Adrenal gland (tissue), 12 donors: ENCODE results near the gene DDX59. TPM values are rescaled to one million over a fixed set of nuclear protein-coding genes. Genes with fewer than 3 reads are reported as not detected.

Experiments
- DNase-seq, 7 donors: peaks; one replicate each; pipeline ENCODE4 v3.0.0-alpha.2; 2019 to 2020
- H3K27ac ChIP-seq, 5 donors: fragments of 200-600 bp; sonication (generic) in 4 of 5; 1 replicate in 3 of 5; 2 replicates in 2 of 5; pipeline versions ENCODE4 v1.5.1 to v1.8.0; 2016 to 2020; ENCODE audit warnings: mild to moderate bottlenecking in 1 of 5
- H3K27me3 ChIP-seq: fragments of 200-600 bp; 2 replicates; pipeline ENCODE4 v1.8.0; 2021
- H3K36me3 ChIP-seq, 2 donors: fragments of 200-600 bp; replicated peaks in 1 of 2; 1 replicate in 1 of 2; 2 replicates in 1 of 2; pipeline versions ENCODE4 v1.5.1 to v1.8.0; 2018 to 2022
- H3K4me1 ChIP-seq, 2 donors: fragments of 200-600 bp; replicated peaks in 1 of 2; 1 replicate in 1 of 2; 2 replicates in 1 of 2; pipeline versions ENCODE4 v1.5.1 to v1.8.0; 2018 to 2021
- H3K4me3 ChIP-seq, 4 donors: fragments of 200-600 bp; sonication (generic) in 3 of 4; one replicate each; pipeline ENCODE4 v1.5.1; 2016 to 2018
- H3K9me3 ChIP-seq, 3 donors: fragments of 200-600 bp; sonication (generic) in 1 of 3; replicated peaks in 1 of 3; 1 replicate in 2 of 3; 2 replicates in 1 of 3; pipeline versions ENCODE4 v1.5.1 to v1.8.0; 2016 to 2021
- POLR2A ChIP-seq, 2 donors: fragments of 450-650 bp; IDR thresholded peaks; one replicate each; pipeline ENCODE4 v1.6.1; 2017; ENCODE audit warnings: antibody characterized with exemption in 2 of 2, mild to moderate bottlenecking in 2 of 2, moderate library complexity in 1 of 2
- WGBS, 4 donors: extraction: QIAGEN DNeasy Blood & Tissue Kit in 2 of 4; methylation state at CpG; one replicate each; pipeline versions ENCODE4 v1.1.5 to v1.1.7; 2013 to 2017; 5-methylcytosine and 5-hydroxymethylcytosine counted together
- intact Hi-C, 2 donors: fragments of 100-400 bp; cut with DNase I; formaldehyde crosslinking; loops; one replicate each; pipeline versions ENCODE4 v1.14.1 to v1.15.0; 2022 to 2023
- polyA plus RNA-seq, 3 donors: library from polyadenylated mRNA; stranded (reverse); fragments of 200-250 nt in 2 of 3; fragments of 350-450 nt in 1 of 3; fragmentation: Illumina TruSeq in 1 of 3; extraction: RNeasy Lipid Tissue Mini Kit (QIAGEN cat#74804) in 1 of 3; gene quantifications; one replicate each; pipeline ENCODE4 v1.2.3, GENCODE V29; 2013 to 2014
- total RNA-seq, 9 donors: library from RNA; depleted of rRNA in 4 of 9; stranded (reverse); fragments of >200 nt in 4 of 9; fragments of 120-200 nt in 1 of 9; fragmentation: NEBNext Ultra II Directional in 1 of 9; extraction: Animal tissue kit (Norgen Biotek cat#: 25700) in 1 of 9; gene quantifications; one replicate each; pipeline versions ENCODE4 v1.1.0 to v1.2.4, GENCODE V29; 2013 to 2023
- TF ChIP-seq, protein P1 (sequence below), 6 experiments: fragments of 450-650 bp in 4 of 6; fragments of 200-600 bp in 2 of 6; sonication (generic) in 1 of 6; IDR thresholded peaks; 1 replicate in 5 of 6; 2 replicates in 1 of 6; pipeline versions ENCODE4 v1.5.1 to v1.8.0; 2016 to 2021; ENCODE audit warnings: antibody characterized with exemption in 6 of 6, mild to moderate bottlenecking in 2 of 6, moderate library complexity in 1 of 6
- donor health status: healthy with polysubstance abuse.
- donor health status: Bipolar disorder and iron deficiency.
- donor health status: DM: yes; HTN: yes; CAD: no.
- donor health status: DM: no; HTN: no; CAD: no.
- donor health status: DM: no; HTN: no; CAD: no.
- donor health status: DM: yes; HTN: yes; CAD: no.

The DDX59 gene
- total and polyA plus RNA-seq, 12 donors: 13.5 to 46.1 (median 25.1) TPM

DNA sequence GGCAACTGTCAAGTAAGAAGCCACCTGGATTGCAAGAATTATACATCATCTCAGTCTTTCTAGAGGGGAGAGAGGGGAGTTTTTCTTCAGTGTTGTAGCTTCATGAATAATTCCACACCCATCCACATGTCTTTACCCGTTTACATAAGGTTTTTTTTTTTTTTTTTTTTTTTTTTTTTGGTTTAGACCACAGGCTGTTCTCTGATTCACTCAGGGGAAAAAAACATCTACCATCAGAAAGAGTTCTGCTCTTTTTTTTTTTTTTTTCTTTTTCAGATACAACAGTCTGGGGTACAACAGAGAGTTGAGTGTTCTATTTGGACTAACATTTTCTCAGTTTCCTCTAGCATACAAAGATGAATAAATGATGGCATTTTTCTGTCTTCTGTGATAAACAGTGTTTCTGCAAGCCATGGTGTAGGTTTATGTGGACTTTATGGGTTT lies 44.3 kb downstream of the DDX59 start:
- no peak overlapping the region for H3K4me3 ChIP-seq
- no peak for TF ChIP-seq POLR2A (IDR thresholded peaks at IDR 0.05)
- TF ChIP-seq, protein P1, sequence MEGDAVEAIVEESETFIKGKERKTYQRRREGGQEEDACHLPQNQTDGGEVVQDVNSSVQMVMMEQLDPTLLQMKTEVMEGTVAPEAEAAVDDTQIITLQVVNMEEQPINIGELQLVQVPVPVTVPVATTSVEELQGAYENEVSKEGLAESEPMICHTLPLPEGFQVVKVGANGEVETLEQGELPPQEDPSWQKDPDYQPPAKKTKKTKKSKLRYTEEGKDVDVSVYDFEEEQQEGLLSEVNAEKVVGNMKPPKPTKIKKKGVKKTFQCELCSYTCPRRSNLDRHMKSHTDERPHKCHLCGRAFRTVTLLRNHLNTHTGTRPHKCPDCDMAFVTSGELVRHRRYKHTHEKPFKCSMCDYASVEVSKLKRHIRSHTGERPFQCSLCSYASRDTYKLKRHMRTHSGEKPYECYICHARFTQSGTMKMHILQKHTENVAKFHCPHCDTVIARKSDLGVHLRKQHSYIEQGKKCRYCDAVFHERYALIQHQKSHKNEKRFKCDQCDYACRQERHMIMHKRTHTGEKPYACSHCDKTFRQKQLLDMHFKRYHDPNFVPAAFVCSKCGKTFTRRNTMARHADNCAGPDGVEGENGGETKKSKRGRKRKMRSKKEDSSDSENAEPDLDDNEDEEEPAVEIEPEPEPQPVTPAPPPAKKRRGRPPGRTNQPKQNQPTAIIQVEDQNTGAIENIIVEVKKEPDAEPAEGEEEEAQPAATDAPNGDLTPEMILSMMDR (IDR thresholded peaks at IDR 0.05): no peak
- H3K27ac ChIP-seq: peak overlapping the region in 3 of 5 donors; percentile 48 to 59 (median 58)
- DNase-seq: no peak
- no peaks in the 10 kb centered on the region for H3K9me3 ChIP-seq
- no peaks in the 10 kb centered on the region for H3K27me3 ChIP-seq
- H3K36me3 ChIP-seq: no peaks in the 10 kb centered on the region
- H3K4me1 ChIP-seq: peaks cover 18 to 22% of the 10 kb centered on the region in 2 donors
- WGBS, 4 donors: 7 to 30% (median 16%) methylated on average over 1 of the region's 1 CpG
- intact Hi-C loops: loop anchor here (10.0 kb wide), 2 partner anchors 109 to 179 kb away; partner anchors contain the start of gene CAMSAP2 (in 1 of the 2)

DNA sequence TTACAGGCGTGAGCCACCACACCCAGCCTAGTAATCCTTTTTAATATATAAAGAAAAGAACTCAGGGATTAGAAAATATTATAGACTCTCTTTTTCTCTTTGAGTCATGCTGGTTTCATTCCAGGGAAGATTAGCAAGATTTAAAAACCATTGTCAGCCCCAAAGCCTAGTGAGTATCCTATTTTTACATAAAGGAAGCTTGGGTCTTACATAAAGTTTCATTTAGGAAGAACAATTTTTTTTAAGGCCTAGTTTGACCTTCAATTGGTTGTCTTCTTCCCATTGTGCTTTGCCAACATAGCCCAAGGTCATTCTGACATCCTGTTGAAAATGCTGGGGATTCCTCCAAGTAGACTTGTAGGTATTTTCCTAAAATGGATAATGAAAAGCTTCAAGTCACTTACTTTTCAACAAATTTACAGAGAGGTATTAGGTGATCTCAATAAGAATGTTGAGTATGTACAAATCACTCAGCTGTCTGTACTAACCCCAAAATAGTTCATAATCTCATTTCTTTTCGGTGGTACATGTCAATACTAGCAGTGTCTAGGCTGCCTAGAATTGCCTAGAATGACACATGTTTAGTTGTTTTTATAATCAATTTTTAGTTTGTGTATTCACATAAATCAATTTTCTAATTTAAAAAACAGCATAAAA lies 44.9 kb downstream of the DDX59 start:
- TF ChIP-seq, protein P1 (IDR thresholded peaks at IDR 0.05): no peak
- no peak for TF ChIP-seq POLR2A (IDR thresholded peaks at IDR 0.05)
- intact Hi-C loops: loop anchor here (5.0 to 10.0 kb wide), 3 partner anchors 110 to 180 kb away; partner anchors contain the start of gene CAMSAP2 (in 1 of the 2)
- H3K4me3 ChIP-seq: no peak overlapping the region
- no peaks in the 10 kb centered on the region for H3K9me3 ChIP-seq
- H3K27ac ChIP-seq: peak overlapping the region; percentile 30 to 59 (median 48)
- DNase-seq: peak in 1 of 7 donors; percentile 35
- WGBS, 4 donors: 57 to 73% (median 68%) methylated on average over 2 of the region's 2 CpGs
- H3K27me3 ChIP-seq: no peaks in the 10 kb centered on the region
- no peaks in the 10 kb centered on the region for H3K36me3 ChIP-seq
- peaks cover 18 to 27% of the 10 kb centered on the region in 2 donors for H3K4me1 ChIP-seq

- Histone ChIP-seq H3K9me3 (no peaks in the 10 kb centered on the region), H3K27ac (peak within 1 kb of the TSS; percentile 10 to 73 (median 63)), H3K4me1 (peaks cover 14 to 29% of the 10 kb centered on the region in 2 donors), H3K36me3 (no peaks in the 10 kb centered on the region), H3K4me3 (peak within 1 kb of the TSS in 3 of 4 donors; percentile 7 to 59 (median 48)), H3K27me3 (no peaks in the 10 kb centered on the region)
- WGBS, 4 donors: 0 to 1% (median 1%) methylated on average over 31 to 59 of the region's 59 CpGs
- peak; percentile 92 to 97 (median 95) for DNase-seq
- TF ChIP-seq, protein P1 (IDR thresholded peaks at IDR 0.05): peak in 1 of 6 experiments; percentile 9
- peak in 1 of 2 donors; percentile 40 for TF ChIP-seq POLR2A (IDR thresholded peaks at IDR 0.05)
- intact Hi-C loops: loop anchor here (5.0 to 10.0 kb wide), 3 partner anchors 114 to 184 kb away; partner anchors contain the start of gene CAMSAP2 (in 1 of the 2)
Measured at GRCh38 chr1:200620273-200621131, 49.2 kb downstream of the DDX59 start, which contains the start of gene KIF14. KIF14 (minus strand) TSS chr1:200620751; CDS start chr1:200618723, 2,028 bp downstream.

DNA sequence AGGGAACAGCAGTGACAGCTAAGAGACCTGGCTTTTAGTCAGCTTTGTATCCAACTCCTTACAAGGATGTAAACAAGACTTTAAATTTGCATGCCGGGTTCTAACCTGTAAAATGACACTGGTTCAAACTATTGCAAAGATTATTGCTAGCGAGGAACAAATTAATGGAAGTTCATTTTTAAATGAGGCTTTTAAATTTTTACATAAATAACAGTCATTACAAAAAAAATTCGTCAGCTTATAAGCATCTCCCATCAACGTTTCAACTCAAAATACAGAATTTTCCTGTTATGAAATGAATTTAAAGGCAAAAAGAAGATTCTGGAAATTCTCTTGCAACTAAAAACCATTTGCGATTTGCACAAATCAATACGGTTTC lies 49.8 kb downstream of the DDX59 start:
- DNase-seq: no peak
- intact Hi-C loops: loop anchor here (5.0 to 10.0 kb wide), 3 partner anchors 115 to 185 kb away; partner anchors contain the start of gene CAMSAP2 (in 1 of the 2)
- Histone ChIP-seq H3K9me3 (no peaks in the 10 kb centered on the region), H3K27me3 (no peaks in the 10 kb centered on the region), H3K4me3 (peak overlapping the region in 2 of 4 donors; percentile 48 to 59), H3K4me1 (peaks cover 11 to 24% of the 10 kb centered on the region in 2 donors), H3K27ac (peak overlapping the region in 2 of 5 donors; percentile 65 to 73), H3K36me3 (no peaks in the 10 kb centered on the region)
- WGBS, 4 donors: 11 to 18% (median 14%) methylated on average over 6 of the region's 6 CpGs
- TF ChIP-seq, protein P1 (IDR thresholded peaks at IDR 0.05): no peak
- no peak for TF ChIP-seq POLR2A (IDR thresholded peaks at IDR 0.05)
